Panc1 (cell line): Measurements from ENCODE around the gene PLCB1. TPM values are rescaled to one million over a fixed set of nuclear protein-coding genes. Genes with fewer than 3 reads are reported as not detected.

Experiments used
- ATAC-seq: fragments of 200-7000 bp; cut with Tn5 transposase; 2 replicates; pipeline ENCODE4 v1.9.1; 2020; ENCODE audit warnings: mild to moderate bottlenecking, moderate library complexity
- BruUV-seq: library from RNA; stranded (reverse); fragments of 400-500 nt; replicated peaks from 2 replicates; lab custom pipeline; 2021; lab: Mats Ljungman, UMichigan
- CTCF ChIA-PET: fragments of 300-600 bp; sonication (Branson Sonifier 250); formaldehyde crosslinking; loops from one replicate; lab custom pipeline; 2022; ENCODE audit warnings: antibody characterized with exemption; lab: Charles Lee
- POLR2A ChIA-PET: fragments of 300-600 bp; sonication (Branson Sonifier 250); formaldehyde crosslinking; loops from one replicate; lab custom pipeline; 2022; ENCODE audit warnings: antibody characterized with exemption; lab: Charles Lee
- DNase-seq: peaks from one replicate; pipeline ENCODE4 v3.0.0-alpha.2; 2010; ENCODE audit warnings: low read depth, low spot score
- H3K27ac ChIP-seq: 2 replicates; pipeline ENCODE4 v1.5.1; 2011; ENCODE audit warnings: mild to moderate bottlenecking, low read length, inconsistent platforms
- H3K27me3 ChIP-seq: fragments of 200-500 bp; sonication (Bioruptor generic); 2 replicates; pipeline ENCODE4 v1.6.0; 2014; ENCODE audit warnings: low read length, inconsistent platforms; ENCODE audit not compliant: control insufficient read depth, insufficient read depth
- H3K36me3 ChIP-seq: fragments of 200-500 bp; sonication (Bioruptor generic); 2 replicates; pipeline ENCODE4 v1.5.1; 2014; ENCODE audit warnings: inconsistent platforms, mild to moderate bottlenecking, low read length, moderate library complexity; ENCODE audit not compliant: control insufficient read depth, insufficient read depth
- H3K4me1 ChIP-seq: 2 replicates; pipeline ENCODE4 v1.5.1; 2011; ENCODE audit warnings: inconsistent platforms, mild to moderate bottlenecking, low read length, moderate library complexity; ENCODE audit not compliant: control insufficient read depth, insufficient read depth
- H3K4me3 ChIP-seq, 2 experiments: 2 replicates each; pipeline ENCODE4 v1.5.1; 2011 to 2012; ENCODE audit warnings: low read depth in 2 of 2, low read length in 2 of 2, mild to moderate bottlenecking in 2 of 2, inconsistent platforms in 1 of 2, moderate library complexity in 1 of 2
- H3K9me3 ChIP-seq: fragments of 200-500 bp; sonication (Bioruptor generic); 2 replicates; pipeline ENCODE4 v1.5.1; 2014; ENCODE audit warnings: low read depth, mild to moderate bottlenecking, inconsistent platforms, low read length, moderate library complexity; ENCODE audit not compliant: control insufficient read depth, insufficient read depth
- CTCF ChIP-seq: fragments of 450-650 bp; IDR thresholded peaks from 2 replicates; pipeline ENCODE4 v1.5.1; 2017; ENCODE audit warnings: mild to moderate bottlenecking
- POLR2AphosphoS5 ChIP-seq: IDR thresholded peaks from 2 replicates; pipeline ENCODE4 v1.6.1; 2012; ENCODE audit warnings: mild to moderate bottlenecking, low read depth, low read length, moderate library complexity
- SIN3A ChIP-seq: IDR thresholded peaks from 2 replicates; pipeline ENCODE4 v1.6.1; 2012; ENCODE audit warnings: low read depth, mild to moderate bottlenecking, low read length, moderate library complexity, borderline replicate concordance; ENCODE audit not compliant: insufficient read depth
- TCF7L2 ChIP-seq: IDR thresholded peaks from 2 replicates; pipeline ENCODE4 v1.6.1; 2011; ENCODE audit warnings: mild to moderate bottlenecking, low read depth, low read length, inconsistent platforms
- in situ Hi-C: cut with HindIII; loops from 2 replicates; pipeline ENCODE4 v1.10.0; 2016; ENCODE audit warnings: low sequenced_read_pairs, low pct_unique_long_range_greater_than_20kb
- intact Hi-C: fragments of 100-400 bp; cut with micrococcal nuclease; formaldehyde crosslinking; loops from one replicate; pipeline ENCODE4 v1.10.0; 2022; ENCODE audit not compliant: unreplicated experiment
- total RNA-seq: library from RNA; stranded (reverse); gene quantifications from one replicate; pipeline ENCODE4 v1.2.1, GENCODE V29; 2021; ENCODE audit not compliant: unreplicated experiment
- TF ChIP-seq, protein P1 (sequence below), 2 experiments: IDR thresholded peaks; 2 replicates each; pipeline ENCODE4 v1.6.1; 2011 to 2012; ENCODE audit warnings: low read depth in 2 of 2, control low read depth in 1 of 2, low read length in 1 of 2, mild to moderate bottlenecking in 1 of 2, moderate library complexity in 1 of 2; ENCODE audit not compliant: insufficient read depth in 1 of 2

The PLCB1 gene
- total RNA-seq, 1 experiment from 2014 or later: 0.59 TPM

GRCh38 chr20:8457978-8458377 is 325.9 kb downstream of the PLCB1 start:
- no peaks in the 10 kb centered on the region for H3K27me3 ChIP-seq
- intact Hi-C loops: no loop called here
- H3K4me1 ChIP-seq: no peaks in the 10 kb centered on the region
- CTCF ChIA-PET: no interaction called here
- POLR2A ChIA-PET: no interaction called here
- TF ChIP-seq CTCF (no peak), TCF7L2 (no peak), POLR2AphosphoS5 (no peak), SIN3A (no peak)
- TF ChIP-seq, protein P1, sequence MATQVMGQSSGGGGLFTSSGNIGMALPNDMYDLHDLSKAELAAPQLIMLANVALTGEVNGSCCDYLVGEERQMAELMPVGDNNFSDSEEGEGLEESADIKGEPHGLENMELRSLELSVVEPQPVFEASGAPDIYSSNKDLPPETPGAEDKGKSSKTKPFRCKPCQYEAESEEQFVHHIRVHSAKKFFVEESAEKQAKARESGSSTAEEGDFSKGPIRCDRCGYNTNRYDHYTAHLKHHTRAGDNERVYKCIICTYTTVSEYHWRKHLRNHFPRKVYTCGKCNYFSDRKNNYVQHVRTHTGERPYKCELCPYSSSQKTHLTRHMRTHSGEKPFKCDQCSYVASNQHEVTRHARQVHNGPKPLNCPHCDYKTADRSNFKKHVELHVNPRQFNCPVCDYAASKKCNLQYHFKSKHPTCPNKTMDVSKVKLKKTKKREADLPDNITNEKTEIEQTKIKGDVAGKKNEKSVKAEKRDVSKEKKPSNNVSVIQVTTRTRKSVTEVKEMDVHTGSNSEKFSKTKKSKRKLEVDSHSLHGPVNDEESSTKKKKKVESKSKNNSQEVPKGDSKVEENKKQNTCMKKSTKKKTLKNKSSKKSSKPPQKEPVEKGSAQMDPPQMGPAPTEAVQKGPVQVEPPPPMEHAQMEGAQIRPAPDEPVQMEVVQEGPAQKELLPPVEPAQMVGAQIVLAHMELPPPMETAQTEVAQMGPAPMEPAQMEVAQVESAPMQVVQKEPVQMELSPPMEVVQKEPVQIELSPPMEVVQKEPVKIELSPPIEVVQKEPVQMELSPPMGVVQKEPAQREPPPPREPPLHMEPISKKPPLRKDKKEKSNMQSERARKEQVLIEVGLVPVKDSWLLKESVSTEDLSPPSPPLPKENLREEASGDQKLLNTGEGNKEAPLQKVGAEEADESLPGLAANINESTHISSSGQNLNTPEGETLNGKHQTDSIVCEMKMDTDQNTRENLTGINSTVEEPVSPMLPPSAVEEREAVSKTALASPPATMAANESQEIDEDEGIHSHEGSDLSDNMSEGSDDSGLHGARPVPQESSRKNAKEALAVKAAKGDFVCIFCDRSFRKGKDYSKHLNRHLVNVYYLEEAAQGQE (IDR thresholded peaks at IDR 0.05; ENCODE audit: insufficient read depth in 1 of 2, low read depth in 2 of 2, low read length in 1 of 2): no peak
- DNase-seq: no peak
- BruUV-seq: no TSS peak
- no peak for ATAC-seq
- no peak overlapping the region for H3K4me3 ChIP-seq
- no peaks in the 10 kb centered on the region for H3K9me3 ChIP-seq
- no peaks in the 10 kb centered on the region for H3K36me3 ChIP-seq
- H3K27ac ChIP-seq: no peak overlapping the region
- in situ Hi-C loops: no loop called here

DNA sequence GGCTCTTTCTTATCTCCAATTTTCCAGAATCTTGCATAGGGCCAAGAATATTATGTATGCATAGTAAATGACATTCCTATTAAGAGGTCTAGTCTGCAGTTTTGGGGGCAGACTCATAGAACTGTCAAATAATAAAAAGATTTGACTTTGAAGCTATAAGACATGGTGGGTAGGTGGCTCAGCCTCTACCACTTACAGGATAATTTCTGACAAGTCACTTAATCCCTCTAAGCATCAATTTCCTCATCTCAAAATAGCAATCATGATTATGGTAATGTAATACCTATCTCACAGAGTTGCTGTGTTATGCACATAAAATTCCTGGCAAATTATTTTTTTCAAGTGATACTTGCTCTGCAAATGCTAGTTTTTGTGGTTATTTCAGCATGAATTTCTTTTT is 329.1 kb downstream of the PLCB1 start:
- Histone ChIP-seq H3K27me3 (no peaks in the 10 kb centered on the region), H3K36me3 (no peaks in the 10 kb centered on the region), H3K27ac (no peak overlapping the region), H3K4me1 (no peaks in the 10 kb centered on the region), H3K4me3 (no peak overlapping the region), H3K9me3 (no peaks in the 10 kb centered on the region)
- intact Hi-C loops: no loop called here
- no TSS peak for BruUV-seq
- DNase-seq (no peak), ATAC-seq (no peak)
- TF ChIP-seq SIN3A: no peak
- TF ChIP-seq CTCF: no peak
- no peak for TF ChIP-seq TCF7L2
- TF ChIP-seq, protein P1 (IDR thresholded peaks at IDR 0.05; ENCODE audit: insufficient read depth in 1 of 2, low read depth in 2 of 2, low read length in 1 of 2): no peak
- no peak for TF ChIP-seq POLR2AphosphoS5
- in situ Hi-C loops: no loop called here
- POLR2A ChIA-PET: no interaction called here
- CTCF ChIA-PET: no interaction called here
